HG02610 (cell line): ENCODE data around the gene HCN2.
"Not testable (repeated sequence)": the region's sequence is repeated elsewhere in the genome, so short reads cannot be mapped to it uniquely, and the experiment has no call there.

ENCODE experiments used
- ATAC-seq: cut with Tn5 transposase; IDR thresholded peaks from one replicate; pipeline ENCODE4 v1.9.1; 2021; ENCODE audit warnings: mild to moderate bottlenecking, moderate library complexity; ENCODE audit not compliant: unreplicated experiment

The HCN2 gene

DNA sequence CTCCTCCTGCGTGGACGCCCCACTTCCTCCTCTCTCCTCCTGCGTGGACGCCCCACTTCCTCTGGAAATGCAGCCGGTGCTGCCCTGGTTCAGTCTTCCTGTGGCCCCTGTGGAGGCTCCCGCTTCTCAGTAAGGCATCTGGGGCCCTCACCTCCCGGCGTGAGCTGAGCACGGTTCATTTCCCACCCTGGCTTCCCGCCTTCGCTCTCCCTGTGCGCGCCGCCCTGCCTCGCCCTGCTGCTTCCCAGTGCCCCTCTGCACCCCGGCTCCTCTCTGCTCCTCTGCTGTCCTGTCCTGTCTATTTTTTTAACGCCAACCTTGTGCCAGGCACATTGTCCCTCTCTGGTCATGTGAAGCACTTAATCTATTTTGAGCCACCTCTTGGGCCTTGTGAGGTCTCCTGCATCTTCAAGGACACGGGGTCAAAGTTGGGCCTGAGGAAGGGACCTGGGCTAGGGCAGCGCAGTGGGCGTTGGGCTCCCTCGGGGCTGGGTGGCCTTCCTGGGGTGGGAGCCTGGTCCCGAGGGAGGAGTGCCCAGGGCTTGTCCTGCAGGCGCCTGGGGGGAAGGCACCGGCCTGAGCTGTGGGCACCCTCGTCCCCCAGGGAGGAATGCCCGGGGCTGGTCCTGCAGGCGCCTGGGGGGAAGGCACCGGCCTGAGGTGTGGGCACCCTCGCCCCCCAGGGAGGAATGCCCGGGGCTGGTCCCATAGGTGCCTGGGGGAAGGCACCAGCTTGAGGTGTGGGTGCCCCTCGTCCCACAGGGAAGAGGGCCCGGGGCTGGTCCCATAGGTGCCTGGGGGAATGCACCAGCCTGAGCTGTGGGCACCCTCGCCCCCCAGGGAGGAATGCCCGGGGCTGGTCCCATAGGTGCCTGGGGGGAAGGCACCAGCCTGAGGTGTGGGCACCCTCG lies 13.0 kb downstream of the HCN2 start:
- ATAC-seq = no peak

- not testable (repeated sequence) for ATAC-seq
Observed at GRCh38 chr19:603302-603639, 13.6 kb downstream of the HCN2 start.

- ATAC-seq = not testable (repeated sequence)
Observed at GRCh38 chr19:603779-604178, 14.1 kb downstream of the HCN2 start.

GRCh38 chr19:604355-604754 lies 14.7 kb downstream of the HCN2 start:
- no peak for ATAC-seq

DNA sequence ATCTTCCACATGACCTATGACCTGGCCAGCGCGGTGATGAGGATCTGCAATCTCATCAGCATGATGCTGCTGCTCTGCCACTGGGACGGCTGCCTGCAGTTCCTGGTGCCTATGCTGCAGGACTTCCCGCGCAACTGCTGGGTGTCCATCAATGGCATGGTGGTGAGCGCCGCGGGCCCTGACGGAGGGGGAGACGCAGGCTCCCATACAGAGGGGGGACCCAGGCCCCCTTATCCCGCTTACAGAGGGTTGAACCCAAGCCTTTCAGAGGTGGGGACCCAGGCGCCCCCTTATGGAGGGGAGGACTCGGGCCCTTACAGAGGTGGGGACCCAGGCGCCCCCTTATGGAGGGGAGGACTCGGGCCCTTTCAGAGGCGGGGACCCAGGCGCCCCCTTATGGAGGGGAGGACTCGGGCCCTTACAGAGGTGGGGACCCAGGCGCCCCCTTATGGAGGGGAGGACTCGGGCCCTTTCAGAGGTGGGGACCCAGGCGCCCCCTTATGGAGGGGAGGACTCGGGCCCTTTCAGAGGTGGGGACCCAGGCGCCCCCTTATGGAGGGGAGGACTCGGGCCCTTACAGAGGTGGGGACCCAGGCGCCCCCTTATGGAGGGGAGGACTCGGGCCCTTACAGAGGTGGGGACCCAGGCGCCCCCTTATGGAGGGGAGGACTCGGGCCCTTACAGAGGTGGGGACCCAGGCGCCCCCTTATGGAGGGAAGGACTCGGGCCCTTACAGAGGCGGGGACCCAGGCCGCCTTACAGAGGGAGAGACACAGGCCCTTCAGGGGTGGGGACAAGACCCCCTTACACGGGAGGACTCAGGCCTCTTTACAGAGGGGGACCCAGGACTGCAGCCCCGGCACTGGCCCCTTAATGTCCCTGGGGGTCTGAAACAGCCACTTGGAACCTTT lies 15.6 kb downstream of the HCN2 start:
- not testable (repeated sequence) for ATAC-seq

GRCh38 chr19:607301-608154 lies 17.8 kb downstream of the HCN2 start:
- ATAC-seq = no peak

DNA sequence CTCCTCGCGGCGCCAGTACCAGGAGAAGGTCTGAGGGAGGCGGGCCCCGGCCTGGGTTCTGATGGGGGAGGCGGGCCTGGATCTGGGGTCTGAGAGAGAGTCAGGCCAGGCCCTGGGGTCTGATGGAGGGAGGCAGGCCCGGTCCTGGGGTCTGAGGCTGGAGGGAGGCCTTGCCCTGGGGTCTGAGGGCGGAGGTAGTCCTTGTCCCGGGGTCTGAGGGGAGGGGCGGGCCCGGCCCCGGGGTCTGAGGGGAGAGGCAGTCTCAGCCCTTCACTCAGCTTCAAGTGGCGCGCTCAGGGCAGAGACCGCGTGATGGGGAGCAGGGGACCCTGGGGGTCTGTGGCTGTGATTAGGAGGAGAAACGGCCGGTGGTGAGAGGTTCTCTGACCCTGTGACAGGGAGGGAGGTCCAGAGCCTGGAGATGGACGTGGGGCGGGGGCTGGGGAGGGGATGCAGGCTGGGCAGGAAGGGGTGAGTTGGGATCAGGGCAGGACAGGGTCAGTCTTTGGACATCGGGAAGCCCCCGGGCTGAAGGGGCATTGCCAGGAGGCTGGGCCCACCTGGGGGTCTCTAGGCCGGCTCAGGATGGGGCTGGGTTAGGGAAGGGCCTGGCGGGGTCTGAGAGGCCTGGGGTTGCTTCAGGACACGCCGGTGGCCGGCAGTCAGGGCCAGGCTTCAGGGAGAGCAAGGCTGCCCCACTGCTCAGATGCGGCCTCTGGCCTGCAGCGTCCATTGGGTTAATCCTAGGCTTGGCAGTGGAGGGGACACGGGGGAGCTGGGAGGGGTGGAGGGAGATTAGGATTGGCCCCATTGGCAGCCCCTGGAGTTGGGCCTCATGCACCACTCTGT lies 18.7 kb downstream of the HCN2 start:
- no peak for ATAC-seq

GRCh38 chr19:609004-609346 lies 19.3 kb downstream of the HCN2 start:
- ATAC-seq = no peak

DNA sequence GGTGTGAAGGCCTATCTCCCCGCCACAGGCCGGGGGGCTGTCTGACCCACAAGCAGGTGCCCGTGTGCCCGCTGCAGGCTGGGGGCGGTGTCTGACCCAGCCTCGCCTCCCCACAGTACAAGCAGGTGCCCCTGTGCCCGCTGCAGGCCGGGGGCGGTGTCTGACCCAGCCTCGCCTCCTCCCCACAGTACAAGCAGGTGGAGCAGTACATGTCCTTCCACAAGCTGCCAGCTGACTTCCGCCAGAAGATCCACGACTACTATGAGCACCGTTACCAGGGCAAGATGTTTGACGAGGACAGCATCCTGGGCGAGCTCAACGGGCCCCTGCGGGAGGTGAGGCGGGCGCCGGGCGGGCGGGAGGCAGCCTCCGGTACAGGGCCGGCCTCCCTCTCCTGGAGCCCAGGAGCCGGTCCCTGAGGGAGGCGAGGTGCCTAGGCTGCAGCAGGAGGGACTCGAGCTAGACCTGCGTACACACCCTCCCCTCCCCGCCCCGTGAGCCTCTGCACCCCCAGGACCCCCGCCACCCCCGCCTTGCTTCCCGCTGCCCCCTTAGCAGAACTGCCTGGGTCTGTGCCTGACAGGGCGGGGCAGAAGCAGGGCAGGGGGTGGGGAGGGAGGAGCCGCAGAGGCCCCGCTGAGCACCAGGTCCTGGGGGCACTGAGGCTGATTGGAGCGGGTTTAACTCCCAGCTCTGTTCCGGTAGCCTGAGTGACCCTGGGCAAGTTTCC lies 20.6 kb downstream of the HCN2 start:
- ATAC-seq = no peak

DNA sequence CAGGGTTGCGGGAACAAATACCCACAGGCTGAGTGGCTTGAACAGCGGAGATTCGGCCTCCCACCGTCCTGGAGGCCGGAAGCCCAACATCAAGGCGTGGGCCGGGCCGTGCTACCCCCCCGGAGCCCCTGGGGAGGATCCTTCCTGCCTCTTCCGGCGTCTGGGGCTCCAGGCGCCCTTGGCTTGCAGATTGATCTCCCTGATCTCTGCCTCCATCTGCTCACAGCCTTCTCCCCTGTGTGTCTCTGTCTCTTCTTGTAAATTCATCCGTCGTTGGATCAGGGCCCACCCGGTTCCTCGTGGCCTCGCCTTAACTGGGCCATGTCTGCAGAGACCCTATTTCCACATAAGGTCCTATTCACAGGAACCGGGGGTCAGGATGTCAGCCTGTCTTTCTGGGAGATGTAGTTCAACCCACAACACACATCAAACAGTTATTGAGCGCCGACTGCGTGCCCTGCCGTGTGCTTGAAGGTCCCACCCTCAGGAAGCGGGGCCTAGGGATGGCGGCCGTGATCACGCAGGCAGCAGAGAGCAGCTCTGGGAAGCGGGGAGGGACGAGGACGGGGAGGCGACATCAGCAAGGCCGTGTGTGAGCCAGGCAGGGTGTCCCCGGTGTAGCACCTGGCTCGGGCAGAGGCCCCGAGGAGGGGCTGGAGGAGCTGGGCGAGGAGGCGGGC lies 21.3 kb downstream of the HCN2 start:
- no peak for ATAC-seq

GRCh38 chr19:611481-611868 lies 21.8 kb downstream of the HCN2 start:
- no peak for ATAC-seq

DNA sequence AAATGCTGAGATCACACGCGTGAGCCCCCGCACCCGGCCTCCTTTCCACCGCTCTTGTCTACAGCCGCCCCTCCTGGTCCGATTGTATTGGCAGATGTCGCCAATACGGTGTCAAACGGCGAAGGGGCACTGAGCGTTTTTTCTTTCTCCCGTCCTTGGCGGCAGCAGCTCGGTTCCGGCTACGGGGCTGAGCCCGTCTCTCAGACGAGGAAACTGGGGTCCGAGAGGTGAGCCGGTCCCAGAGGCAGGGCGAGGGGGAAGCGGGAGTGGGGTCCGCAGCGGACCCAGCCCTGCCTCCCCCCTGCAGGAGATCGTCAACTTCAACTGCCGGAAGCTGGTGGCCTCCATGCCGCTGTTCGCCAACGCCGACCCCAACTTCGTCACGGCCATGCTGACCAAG lies 23.3 kb downstream of the HCN2 start:
- ATAC-seq = no peak

DNA sequence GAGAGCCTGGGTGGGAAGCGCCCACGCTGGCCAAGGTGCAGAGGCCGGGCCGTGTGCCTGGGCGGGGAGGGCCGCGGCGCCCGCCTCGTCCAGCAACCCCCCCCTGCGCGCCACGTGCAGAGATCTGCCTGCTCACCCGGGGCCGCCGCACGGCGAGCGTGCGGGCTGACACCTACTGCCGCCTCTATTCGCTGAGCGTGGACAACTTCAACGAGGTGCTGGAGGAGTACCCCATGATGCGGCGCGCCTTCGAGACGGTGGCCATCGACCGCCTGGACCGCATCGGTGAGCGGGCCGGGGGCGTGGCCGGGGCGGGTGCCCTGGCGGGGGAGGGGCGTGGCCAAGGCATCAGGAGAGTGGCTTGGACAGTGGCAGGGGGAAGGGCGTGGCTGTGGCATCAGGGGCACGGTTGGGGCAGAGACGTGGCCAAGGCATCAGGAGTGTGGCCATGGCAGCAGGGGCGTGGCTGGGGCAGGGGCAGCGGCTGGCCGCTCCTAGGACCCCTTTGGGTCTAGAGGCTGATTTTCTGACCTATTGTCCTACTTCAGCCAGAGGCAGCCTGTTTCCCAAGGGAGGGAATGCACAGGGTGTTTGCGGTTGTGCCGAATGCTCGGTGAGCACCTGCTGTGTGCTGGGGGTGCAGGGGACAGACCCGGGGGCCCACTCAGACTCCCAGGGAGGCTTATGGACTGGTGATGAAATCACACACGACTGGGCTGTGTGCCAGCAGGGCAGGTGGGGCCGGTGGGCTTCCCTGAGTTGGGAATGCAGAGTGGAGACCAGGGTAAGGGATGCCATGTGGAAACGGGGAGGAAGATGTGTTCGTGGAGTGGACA lies 24.3 kb downstream of the HCN2 start:
- no peak for ATAC-seq

GRCh38 chr19:615619-616018 lies 25.9 kb downstream of the HCN2 start:
- ATAC-seq = no peak

DNA sequence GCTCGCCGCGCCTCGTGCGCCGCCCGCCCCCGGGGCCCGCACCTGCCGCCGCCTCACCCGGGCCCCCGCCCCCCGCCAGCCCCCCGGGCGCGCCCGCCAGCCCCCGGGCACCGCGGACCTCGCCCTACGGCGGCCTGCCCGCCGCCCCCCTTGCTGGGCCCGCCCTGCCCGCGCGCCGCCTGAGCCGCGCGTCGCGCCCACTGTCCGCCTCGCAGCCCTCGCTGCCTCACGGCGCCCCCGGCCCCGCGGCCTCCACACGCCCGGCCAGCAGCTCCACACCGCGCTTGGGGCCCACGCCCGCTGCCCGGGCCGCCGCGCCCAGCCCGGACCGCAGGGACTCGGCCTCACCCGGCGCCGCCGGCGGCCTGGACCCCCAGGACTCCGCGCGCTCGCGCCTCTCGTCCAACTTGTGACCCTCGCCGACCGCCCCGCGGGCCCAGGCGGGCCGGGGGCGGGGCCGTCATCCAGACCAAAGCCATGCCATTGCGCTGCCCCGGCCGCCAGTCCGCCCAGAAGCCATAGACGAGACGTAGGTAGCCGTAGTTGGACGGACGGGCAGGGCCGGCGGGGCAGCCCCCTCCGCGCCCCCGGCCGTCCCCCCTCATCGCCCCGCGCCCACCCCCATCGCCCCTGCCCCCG lies 26.5 kb downstream of the HCN2 start:
- no peak for ATAC-seq

DNA sequence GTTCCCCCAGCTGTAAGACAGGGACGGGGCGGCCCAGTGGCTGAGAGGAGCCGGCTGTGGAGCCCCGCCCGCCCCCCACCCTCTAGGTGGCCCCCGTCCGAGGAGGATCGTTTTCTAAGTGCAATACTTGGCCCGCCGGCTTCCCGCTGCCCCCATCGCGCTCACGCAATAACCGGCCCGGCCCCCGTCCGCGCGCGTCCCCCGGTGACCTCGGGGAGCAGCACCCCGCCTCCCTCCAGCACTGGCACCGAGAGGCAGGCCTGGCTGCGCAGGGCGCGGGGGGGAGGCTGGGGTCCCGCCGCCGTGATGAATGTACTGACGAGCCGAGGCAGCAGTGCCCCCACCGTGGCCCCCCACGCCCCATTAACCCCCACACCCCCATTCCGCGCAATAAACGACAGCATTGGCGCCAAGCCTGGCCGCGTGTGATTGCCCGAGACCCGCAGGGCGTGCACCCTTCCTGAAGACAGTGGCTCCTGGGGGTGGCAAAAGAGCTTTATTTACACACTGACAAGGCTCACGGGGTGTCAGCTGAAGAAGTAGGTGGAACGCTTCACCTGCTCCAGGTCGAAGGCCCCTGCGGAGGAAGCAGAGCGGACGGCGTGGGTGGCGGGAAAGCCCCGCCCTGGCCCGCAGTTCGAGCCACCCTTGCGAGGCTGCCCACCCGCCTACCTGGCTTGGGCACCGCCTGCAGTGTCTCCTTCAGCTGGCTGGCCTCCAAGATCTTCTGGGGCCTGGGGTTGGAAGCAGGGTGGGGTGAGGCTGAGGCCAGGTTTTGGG lies 27.3 kb downstream of the HCN2 start:
- ATAC-seq = no peak
